ENCODE data around the gene IL1RN.

The IL1RN gene

DNA sequence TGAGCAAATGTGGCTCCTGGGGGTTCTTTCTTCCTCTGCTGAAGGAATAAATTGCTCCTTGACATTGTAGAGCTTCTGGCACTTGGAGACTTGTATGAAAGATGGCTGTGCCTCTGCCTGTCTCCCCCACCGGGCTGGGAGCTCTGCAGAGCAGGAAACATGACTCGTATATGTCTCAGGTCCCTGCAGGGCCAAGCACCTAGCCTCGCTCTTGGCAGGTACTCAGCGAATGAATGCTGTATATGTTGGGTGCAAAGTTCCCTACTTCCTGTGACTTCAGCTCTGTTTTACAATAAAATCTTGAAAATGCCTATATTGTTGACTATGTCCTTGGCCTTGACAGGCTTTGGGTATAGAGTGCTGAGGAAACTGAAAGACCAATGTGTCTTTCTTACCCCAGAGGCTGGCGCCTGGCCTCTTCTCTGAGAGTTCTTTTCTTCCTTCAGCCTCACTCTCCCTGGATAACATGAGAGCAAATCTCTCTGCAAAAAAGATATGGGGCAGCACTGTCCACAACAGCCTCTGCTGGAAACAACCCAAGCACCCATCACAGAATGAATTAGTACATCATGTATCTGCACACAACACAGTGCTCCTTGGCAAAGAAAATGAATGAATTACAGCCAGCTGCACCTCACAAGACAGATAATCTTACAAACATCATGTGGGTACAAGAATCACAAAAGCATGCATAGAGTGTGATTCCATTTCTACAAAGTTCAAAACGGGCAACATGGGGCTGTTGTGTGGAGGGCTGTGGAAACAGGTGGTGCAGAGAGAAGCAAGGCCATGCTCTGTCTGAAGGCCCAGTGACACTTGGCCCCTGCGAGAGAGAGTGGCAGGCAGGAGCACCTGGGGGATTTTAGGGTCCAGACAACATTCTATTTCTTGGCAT, 6.6 kb downstream of the IL1RN start:
- no peak overlapping the region for H3K27ac ChIP-seq
- H3K27me3 ChIP-seq (ENCODE audit: insufficient read depth, low read depth, severe bottlenecking): no peaks in the 10 kb centered on the region
- TF ChIP-seq, protein P1, sequence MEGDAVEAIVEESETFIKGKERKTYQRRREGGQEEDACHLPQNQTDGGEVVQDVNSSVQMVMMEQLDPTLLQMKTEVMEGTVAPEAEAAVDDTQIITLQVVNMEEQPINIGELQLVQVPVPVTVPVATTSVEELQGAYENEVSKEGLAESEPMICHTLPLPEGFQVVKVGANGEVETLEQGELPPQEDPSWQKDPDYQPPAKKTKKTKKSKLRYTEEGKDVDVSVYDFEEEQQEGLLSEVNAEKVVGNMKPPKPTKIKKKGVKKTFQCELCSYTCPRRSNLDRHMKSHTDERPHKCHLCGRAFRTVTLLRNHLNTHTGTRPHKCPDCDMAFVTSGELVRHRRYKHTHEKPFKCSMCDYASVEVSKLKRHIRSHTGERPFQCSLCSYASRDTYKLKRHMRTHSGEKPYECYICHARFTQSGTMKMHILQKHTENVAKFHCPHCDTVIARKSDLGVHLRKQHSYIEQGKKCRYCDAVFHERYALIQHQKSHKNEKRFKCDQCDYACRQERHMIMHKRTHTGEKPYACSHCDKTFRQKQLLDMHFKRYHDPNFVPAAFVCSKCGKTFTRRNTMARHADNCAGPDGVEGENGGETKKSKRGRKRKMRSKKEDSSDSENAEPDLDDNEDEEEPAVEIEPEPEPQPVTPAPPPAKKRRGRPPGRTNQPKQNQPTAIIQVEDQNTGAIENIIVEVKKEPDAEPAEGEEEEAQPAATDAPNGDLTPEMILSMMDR (IDR thresholded peaks at IDR 0.05; ENCODE audit: low read depth, low read length): no peak
- H3K9me3 ChIP-seq (ENCODE audit: severe bottlenecking): no peaks in the 10 kb centered on the region
- no peaks in the 10 kb centered on the region for H3K36me3 ChIP-seq
- DNase-seq: no peak
- no peak overlapping the region for H3K4me3 ChIP-seq (ENCODE audit: low read depth, low read length)

DNA sequence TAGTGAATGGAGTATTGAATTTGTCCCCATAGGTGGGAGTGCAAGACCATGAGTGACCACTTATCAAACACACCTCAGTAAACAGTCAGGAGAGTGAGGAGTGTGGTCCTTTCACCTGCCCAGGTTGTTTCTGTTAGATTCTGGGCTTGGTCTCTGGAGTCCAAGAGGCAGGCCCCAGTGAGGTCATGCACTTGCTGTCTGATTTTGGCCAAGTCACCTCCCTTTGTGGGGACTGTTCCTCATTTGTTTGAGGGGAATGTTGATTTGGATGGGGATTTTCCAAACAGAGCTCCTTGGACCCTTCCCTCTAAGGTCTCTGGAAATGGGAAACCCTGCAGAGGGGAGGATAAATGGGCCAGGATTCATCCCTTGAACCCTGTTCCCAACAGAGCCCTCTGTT, 7.3 kb downstream of the IL1RN start:
- H3K9me3 ChIP-seq (ENCODE audit: severe bottlenecking): no peaks in the 10 kb centered on the region
- H3K27me3 ChIP-seq (ENCODE audit: insufficient read depth, low read depth, severe bottlenecking): no peaks in the 10 kb centered on the region
- no peak for DNase-seq
- no peak overlapping the region for H3K4me3 ChIP-seq (ENCODE audit: low read depth, low read length)
- H3K36me3 ChIP-seq: no peaks in the 10 kb centered on the region
- no peak overlapping the region for H3K27ac ChIP-seq
- TF ChIP-seq, protein P1 (IDR thresholded peaks at IDR 0.05; ENCODE audit: low read depth, low read length): no peak

DNA sequence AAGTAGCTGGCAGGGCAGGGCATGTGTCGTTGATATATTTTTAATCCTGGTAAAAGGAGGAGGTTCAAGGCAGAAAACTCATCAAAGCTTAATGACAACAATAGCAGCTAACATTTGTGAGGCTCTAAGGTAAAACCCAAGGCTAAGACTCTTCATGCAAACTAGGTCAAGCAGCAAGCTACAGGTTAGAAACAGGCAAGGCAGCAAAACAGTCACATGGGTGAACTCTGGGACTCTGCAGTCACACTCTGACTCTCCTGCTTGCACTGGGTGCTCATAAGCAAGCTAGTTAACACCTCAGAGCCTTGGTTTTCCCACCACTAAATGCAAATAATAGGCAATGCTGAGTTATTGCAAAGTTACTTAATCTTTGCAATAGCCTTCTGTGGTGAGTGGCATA, 7.9 kb downstream of the IL1RN start:
- TF ChIP-seq, protein P1 (IDR thresholded peaks at IDR 0.05; ENCODE audit: low read depth, low read length): no peak
- H3K36me3 ChIP-seq: no peaks in the 10 kb centered on the region
- no peaks in the 10 kb centered on the region for H3K9me3 ChIP-seq (ENCODE audit: severe bottlenecking)
- no peaks in the 10 kb centered on the region for H3K27me3 ChIP-seq (ENCODE audit: insufficient read depth, low read depth, severe bottlenecking)
- no peak overlapping the region for H3K27ac ChIP-seq
- no peak for DNase-seq
- no peak overlapping the region for H3K4me3 ChIP-seq (ENCODE audit: low read depth, low read length)

DNA sequence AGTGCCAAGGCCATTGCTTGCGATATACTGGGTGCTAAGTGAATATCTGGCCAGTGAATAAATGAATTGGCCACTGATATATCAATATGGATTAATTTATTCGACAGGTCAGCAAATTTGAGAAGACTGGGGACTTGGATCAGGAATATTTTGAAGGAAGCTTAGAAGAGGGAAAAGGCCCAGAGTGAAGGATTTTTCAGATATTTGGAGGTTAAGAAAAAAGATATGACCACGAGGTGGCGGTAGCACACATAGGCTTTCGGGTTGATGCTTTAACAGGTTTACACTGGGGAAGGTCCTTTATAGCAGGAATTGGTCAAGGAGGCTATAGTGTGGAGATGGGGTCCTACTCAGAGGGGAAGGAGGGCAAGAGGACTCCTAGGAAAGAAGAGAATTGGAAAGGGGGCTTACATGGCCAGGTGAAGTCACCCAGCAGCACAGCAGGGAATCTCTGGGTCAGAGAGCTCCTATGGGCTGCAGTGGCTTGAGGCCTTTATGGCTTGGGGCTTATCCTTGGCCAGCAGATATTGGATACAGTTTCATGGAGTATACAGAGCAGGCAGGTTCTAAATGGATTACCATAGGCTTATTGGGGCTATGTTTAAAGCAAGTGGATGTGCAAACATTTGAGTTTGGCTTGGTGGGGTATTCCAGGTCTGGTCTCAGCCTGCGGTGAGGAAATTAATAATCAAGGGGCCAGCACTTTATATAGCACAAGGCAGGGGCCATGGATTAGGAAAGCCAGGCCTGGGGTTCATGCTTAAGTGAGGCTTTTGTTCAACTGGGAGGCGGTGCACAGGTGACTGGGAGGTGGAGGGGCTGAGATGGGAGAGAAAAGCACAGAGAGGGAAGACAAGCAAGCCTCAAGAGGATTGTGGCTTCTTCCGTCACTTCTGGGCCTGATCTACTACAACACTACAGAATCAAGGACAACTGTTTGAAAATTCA, 9.7 kb downstream of the IL1RN start:
- H3K4me3 ChIP-seq (ENCODE audit: low read depth, low read length): no peak overlapping the region

DNA sequence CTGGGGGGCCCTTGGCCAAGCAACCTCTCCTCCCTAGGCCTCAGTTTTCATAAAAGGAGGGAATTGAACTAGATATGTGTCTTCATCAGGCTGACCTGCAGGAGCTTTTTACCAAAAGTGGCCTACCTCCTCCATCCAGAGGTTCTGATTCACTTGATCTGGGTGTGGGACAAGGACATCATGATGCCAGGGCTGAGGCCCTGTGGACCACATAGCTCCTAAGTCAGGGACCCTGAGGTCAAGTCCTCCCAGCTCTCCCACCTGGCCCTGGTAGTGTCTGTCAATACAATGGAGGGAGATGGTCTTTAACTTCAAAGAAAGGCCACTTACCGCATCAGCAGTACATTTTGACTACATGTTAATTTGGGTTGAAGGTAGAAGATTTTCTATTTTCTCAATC, 10.4 kb downstream of the IL1RN start:
- Histone ChIP-seq H3K27ac (no peak overlapping the region), H3K27me3 (ENCODE audit: insufficient read depth, low read depth, severe bottlenecking) (no peaks in the 10 kb centered on the region), H3K4me3 (ENCODE audit: low read depth, low read length) (no peak overlapping the region), H3K9me3 (ENCODE audit: severe bottlenecking) (no peaks in the 10 kb centered on the region), H3K36me3 (no peaks in the 10 kb centered on the region)
- TF ChIP-seq, protein P1 (IDR thresholded peaks at IDR 0.05; ENCODE audit: low read depth, low read length): no peak
- DNase-seq: no peak

More for the DNA sequence above, 9.7 kb downstream of the IL1RN start:
- peak; percentile 37 for DNase-seq
- H3K27ac ChIP-seq: no peak overlapping the region
- no peaks in the 10 kb centered on the region for H3K9me3 ChIP-seq (ENCODE audit: severe bottlenecking)
- TF ChIP-seq, protein P1 (IDR thresholded peaks at IDR 0.05; ENCODE audit: low read depth, low read length): peak; percentile 59
- no peaks in the 10 kb centered on the region for H3K27me3 ChIP-seq (ENCODE audit: insufficient read depth, low read depth, severe bottlenecking)
- H3K36me3 ChIP-seq: no peaks in the 10 kb centered on the region
